Tibial nerve (tissue), 4 donors: Measurements from ENCODE around the gene AP3B1.

Experiments
- CTCF ChIP-seq, 5 experiments: fragments of 200-600 bp in 3 of 5; fragments of 450-650 bp in 2 of 5; sonication (generic) in 3 of 5; IDR thresholded peaks; one replicate each; pipeline ENCODE4 v1.5.1; 2016 to 2019; ENCODE audit warnings: antibody characterized with exemption in 5 of 5, mild to moderate bottlenecking in 3 of 5, moderate library complexity in 2 of 5
- EP300 ChIP-seq, 2 donors: sonication (generic); formaldehyde crosslinking; IDR thresholded peaks; one replicate each; pipeline ENCODE4 v1.6.1; 2017; ENCODE audit warnings: antibody characterized with exemption in 2 of 2, mild to moderate bottlenecking in 1 of 2
- POLR2A ChIP-seq, 2 donors: fragments of 450-650 bp; IDR thresholded peaks; one replicate each; pipeline ENCODE4 v1.6.1; 2017; ENCODE audit warnings: antibody characterized with exemption in 2 of 2, mild to moderate bottlenecking in 2 of 2, moderate library complexity in 2 of 2

GRCh38 chr5:78090002-78090401 lies 204.5 kb downstream of the AP3B1 start:
- no peak for TF ChIP-seq POLR2A (IDR thresholded peaks at IDR 0.05)
- TF ChIP-seq CTCF (IDR thresholded peaks at IDR 0.05): no peak
- TF ChIP-seq EP300 (IDR thresholded peaks at IDR 0.05): no peak
